Measurements from ENCODE around the gene TANGO2. TPM values are rescaled to one million over a fixed set of nuclear protein-coding genes. Genes with fewer than 3 reads are reported as not detected.

TANGO2 gene
- total and polyA plus RNA-seq, 7 donors, result 20.6 to 73.3 (median 34.9) TPM

DNA sequence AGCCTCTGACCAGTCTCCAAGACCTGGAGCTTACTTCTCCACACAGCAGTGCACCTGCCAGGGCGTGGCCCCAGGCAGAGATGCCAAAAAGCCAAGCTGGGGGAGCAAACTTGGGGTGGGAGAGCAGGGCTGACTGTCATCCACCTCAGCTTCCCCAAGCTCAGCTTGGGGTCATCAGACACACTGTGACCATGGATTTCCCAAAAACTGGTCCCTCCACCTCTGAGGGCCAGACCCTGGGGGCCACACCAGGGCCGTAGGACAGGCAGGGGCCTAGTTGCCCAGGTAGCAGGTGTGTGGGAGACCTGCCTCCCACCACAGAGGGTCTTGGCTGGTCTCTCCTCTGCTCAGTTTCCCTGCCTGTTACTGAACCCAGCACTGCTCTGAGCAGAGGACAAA, 34.9 kb upstream of the TANGO2 start:
- intact Hi-C loops (cut with DNase I), result no loop called here
- Histone ChIP-seq H3K4me1 (peaks cover 56% of the 10 kb centered on the region), H3K27me3 (ENCODE audit: insufficient read depth in 3 of 3, low read length in 2 of 3) (no peaks in the 10 kb centered on the region), H3K27ac (peak overlapping the region; percentile 94), H3K9me3 (no peaks in the 10 kb centered on the region), H3K36me3 (ENCODE audit: insufficient read depth in 1 of 2, low read depth in 1 of 2) (peaks cover 0 to 4% of the 10 kb centered on the region in 2 donors), H3K4me3 (peak overlapping the region; percentile 82)
- 30 to 71% (median 48%) methylated on average over 2 of the region's 2 CpGs for WGBS, 3 donors
- ATAC-seq (no peak), DNase-seq (peak; percentile 11 to 31)
- TF ChIP-seq, protein P1, sequence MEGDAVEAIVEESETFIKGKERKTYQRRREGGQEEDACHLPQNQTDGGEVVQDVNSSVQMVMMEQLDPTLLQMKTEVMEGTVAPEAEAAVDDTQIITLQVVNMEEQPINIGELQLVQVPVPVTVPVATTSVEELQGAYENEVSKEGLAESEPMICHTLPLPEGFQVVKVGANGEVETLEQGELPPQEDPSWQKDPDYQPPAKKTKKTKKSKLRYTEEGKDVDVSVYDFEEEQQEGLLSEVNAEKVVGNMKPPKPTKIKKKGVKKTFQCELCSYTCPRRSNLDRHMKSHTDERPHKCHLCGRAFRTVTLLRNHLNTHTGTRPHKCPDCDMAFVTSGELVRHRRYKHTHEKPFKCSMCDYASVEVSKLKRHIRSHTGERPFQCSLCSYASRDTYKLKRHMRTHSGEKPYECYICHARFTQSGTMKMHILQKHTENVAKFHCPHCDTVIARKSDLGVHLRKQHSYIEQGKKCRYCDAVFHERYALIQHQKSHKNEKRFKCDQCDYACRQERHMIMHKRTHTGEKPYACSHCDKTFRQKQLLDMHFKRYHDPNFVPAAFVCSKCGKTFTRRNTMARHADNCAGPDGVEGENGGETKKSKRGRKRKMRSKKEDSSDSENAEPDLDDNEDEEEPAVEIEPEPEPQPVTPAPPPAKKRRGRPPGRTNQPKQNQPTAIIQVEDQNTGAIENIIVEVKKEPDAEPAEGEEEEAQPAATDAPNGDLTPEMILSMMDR (IDR thresholded peaks at IDR 0.05), result no peak

DNA sequence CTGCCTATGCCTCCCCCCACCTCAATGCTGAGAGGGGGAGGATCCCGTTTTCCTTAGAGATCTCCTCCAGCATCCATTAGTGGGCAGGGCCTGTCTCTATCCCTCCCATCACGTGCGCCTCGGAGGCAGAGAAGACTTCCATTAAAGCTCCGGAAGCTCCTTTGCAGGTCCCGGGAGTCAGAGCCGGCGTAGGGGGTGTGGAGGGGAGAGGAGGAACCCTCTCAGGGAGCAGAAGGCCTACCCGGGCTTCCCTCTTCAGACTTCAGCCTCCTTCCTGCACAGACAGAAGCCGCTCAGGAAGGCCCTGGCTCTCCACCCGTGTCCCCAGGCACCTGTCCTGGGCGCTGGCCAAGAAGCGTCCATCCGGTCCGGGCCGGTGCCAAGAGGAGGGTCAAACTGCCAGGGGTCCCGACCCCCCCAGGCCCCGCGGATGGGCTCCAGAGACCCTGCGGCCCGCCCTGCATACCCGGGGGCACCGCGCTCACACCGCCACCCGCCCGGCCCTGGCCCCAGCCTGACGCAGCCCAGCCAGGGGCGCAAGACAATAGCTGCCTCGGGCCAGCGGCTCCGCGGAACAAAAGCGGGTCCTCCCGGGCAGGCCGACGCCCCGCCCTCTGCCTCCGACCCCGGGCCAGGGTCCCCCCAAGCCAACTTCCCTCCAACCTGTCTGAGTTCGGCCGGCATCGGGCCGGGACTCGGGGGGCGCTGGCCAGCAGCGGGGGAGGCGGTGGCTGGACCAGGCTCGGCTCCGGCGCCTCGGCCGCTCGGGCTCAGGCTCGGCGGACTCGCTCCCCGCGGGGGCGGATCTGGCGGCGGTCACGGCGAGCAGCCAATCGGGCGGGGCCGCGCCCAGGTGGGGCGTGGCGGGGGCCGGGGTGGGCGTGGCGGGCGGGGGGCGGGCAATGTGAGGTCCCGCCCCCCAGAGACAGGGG, 34.2 kb upstream of the TANGO2 start:
- 1% methylated on average over 42 to 76 of the region's 76 CpGs for WGBS, 3 donors
- no peaks in the 10 kb centered on the region for H3K9me3 ChIP-seq
- ATAC-seq (peak; percentile 74 to 80 (median 78)), DNase-seq (peak; percentile 85 to 91)
- no peaks in the 10 kb centered on the region for H3K27me3 ChIP-seq (ENCODE audit: insufficient read depth in 3 of 3, low read length in 2 of 3)
- H3K36me3 ChIP-seq (ENCODE audit: insufficient read depth in 1 of 2, low read depth in 1 of 2), result no peaks in the 10 kb centered on the region
- intact Hi-C loops (cut with DNase I), result no loop called here
- TF ChIP-seq, protein P1 (IDR thresholded peaks at IDR 0.05), result no peak
- H3K27ac ChIP-seq, result peak overlapping the region; percentile 94
- peaks cover 54% of the 10 kb centered on the region for H3K4me1 ChIP-seq
- H3K4me3 ChIP-seq, result peak overlapping the region; percentile 82

DNA sequence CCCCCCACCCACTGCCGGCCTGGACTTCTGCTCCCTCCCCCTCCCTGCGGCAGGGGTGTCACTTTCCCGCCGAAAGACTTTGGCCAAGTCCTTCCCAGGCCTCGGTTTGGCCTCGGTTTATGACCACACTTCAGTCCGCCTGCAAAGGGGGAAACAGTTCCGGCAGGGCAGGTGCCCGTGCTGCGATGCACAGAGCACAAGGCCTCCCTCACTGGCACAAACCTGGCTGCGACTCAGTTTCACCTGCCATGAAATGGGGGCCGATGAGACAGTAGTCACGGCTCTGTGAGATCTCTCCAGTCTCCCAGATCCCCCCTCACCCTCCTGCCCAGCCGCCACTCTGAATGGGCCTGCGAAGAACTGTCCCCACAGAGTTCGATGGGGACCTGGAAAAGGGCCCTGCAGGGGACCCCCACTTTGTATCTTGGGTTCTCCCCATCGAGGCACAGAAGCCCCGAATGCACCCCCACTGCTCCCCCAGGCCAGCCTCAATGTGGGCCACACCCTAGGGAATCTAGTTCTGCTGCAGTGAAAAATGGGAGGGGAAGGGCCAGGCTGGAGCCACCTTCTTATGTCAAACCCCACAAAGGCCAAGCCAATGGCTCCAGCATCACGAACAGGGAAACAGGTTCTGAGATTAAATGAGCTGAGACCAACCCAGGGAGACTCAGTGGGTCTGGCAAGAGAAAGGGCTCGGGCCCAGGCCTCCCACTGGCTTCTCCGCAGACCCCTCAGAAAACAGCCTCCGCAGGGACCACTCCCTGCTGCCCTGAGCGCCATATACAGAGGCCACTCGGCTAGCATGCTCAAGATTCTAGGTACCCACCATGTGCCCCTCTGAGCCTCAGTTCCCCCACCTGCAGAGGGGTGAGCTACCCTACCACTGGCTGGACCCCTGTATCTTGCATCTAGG, 33.3 kb upstream of the TANGO2 start:
- Histone ChIP-seq H3K4me1 (peaks cover 48% of the 10 kb centered on the region), H3K27ac (peak overlapping the region; percentile 94), H3K4me3 (peak overlapping the region; percentile 82), H3K9me3 (no peaks in the 10 kb centered on the region), H3K36me3 (ENCODE audit: insufficient read depth in 1 of 2, low read depth in 1 of 2) (no peaks in the 10 kb centered on the region), H3K27me3 (ENCODE audit: insufficient read depth in 3 of 3, low read length in 2 of 3) (no peaks in the 10 kb centered on the region)
- ATAC-seq, result no peak
- 53 to 66% (median 56%) methylated on average over 22 to 24 of the region's 24 CpGs for WGBS, 3 donors
- TF ChIP-seq, protein P1 (IDR thresholded peaks at IDR 0.05), result no peak
- intact Hi-C loops (cut with DNase I), result no loop called here
- peak in 1 of 2 donors; percentile 43 for DNase-seq

DNA sequence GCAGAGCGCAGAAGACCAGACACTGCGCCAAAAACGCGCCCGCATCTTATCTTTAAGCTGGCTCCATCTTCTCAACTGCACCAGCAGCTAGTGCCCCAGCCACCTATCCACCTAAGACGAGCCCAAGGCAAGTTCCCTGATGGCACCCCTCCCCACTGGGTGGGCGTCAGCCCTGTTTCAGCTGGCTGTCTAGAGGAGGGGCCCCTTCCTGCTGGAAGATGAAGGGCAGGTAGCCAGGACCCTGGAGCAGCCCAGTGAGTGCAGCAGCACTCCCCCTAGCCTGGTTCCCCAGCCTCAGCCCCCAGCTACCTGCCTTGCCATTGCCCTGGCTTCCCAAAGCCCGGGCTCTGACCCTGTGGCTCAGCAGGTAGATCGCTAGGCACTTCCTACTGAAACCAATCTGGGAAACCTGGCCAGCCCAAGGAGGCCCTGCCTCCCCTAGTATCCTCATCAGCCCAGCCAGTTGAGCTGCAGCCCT, 32.5 kb upstream of the TANGO2 start:
- Histone ChIP-seq H3K27ac (no peak overlapping the region), H3K27me3 (ENCODE audit: insufficient read depth in 3 of 3, low read length in 2 of 3) (no peaks in the 10 kb centered on the region), H3K4me1 (peaks cover 41% of the 10 kb centered on the region), H3K36me3 (ENCODE audit: insufficient read depth in 1 of 2, low read depth in 1 of 2) (no peaks in the 10 kb centered on the region), H3K4me3 (no peak overlapping the region), H3K9me3 (no peaks in the 10 kb centered on the region)
- intact Hi-C loops (cut with DNase I), result no loop called here
- no peak for ATAC-seq
- 95 to 99% (median 96%) methylated on average over 9 of the region's 9 CpGs for WGBS, 3 donors
- TF ChIP-seq, protein P1 (IDR thresholded peaks at IDR 0.05), result no peak
- peak in 1 of 2 donors; percentile 39 for DNase-seq
